Frontal cortex (tissue), 4 donors: Measurements from ENCODE around the gene TOGARAM1. TPM values are rescaled to one million over a fixed set of nuclear protein-coding genes. Genes with fewer than 3 reads are reported as not detected.

Experiments used
- DNase-seq, 2 donors: peaks; one replicate each; pipeline ENCODE4 v3.0.0; 2012; ENCODE audit warnings: low spot score in 2 of 2
- FAIRE-seq: peaks from 2 replicates; lab custom pipeline; 2012; peaks lifted over from hg19 to GRCh38; lab: Jason Lieb, UNC
- total RNA-seq: library from RNA; depleted of rRNA; stranded (reverse); fragments of >200 nt; gene quantifications from one replicate; pipeline ENCODE4 v1.2.3, GENCODE V29; 2014
- donor health status: control.
- donor health status: control.
- donor health status: control.

The TOGARAM1 gene
- total RNA-seq, 1 donor from 2014 or later: 81.5 TPM

GRCh38 chr14:44961151-44961553, 838 bp upstream of the TOGARAM1 start:
- no peak for FAIRE-seq

GRCh38 chr14:44962334-44963043, 499 bp downstream of the TOGARAM1 start:
- peak in 1 of 2 donors; percentile 5 for DNase-seq
- no peak for FAIRE-seq

More at GRCh38 chr14:44961151-44961553, 838 bp upstream of the TOGARAM1 start:
- peak; percentile 13 to 19 for DNase-seq

- DNase-seq: no peak
- no peak for FAIRE-seq
Observed at GRCh38 chr14:44963044-44963528, 1.1 kb downstream of the TOGARAM1 start.

GRCh38 chr14:44963775-44964380, 1.9 kb downstream of the TOGARAM1 start:
- FAIRE-seq: no peak
- no peak for DNase-seq

- DNase-seq (no peak), FAIRE-seq (no peak)
Observed at GRCh38 chr14:44966601-44967336, 4.8 kb downstream of the TOGARAM1 start.

- FAIRE-seq (no peak), DNase-seq (no peak)
Observed at GRCh38 chr14:44968714-44969113, 6.7 kb downstream of the TOGARAM1 start.

GRCh38 chr14:44970907-44971306, 8.9 kb downstream of the TOGARAM1 start:
- no peak for DNase-seq
- FAIRE-seq: no peak

GRCh38 chr14:44971459-44971858, 9.5 kb downstream of the TOGARAM1 start:
- DNase-seq: no peak
- FAIRE-seq: no peak

- FAIRE-seq: no peak
Observed at GRCh38 chr14:44979273-44979672, 17.3 kb downstream of the TOGARAM1 start.

GRCh38 chr14:44979740-44980356, 17.9 kb downstream of the TOGARAM1 start:
- no peak for DNase-seq

More at GRCh38 chr14:44979273-44979672, 17.3 kb downstream of the TOGARAM1 start:
- no peak for DNase-seq

GRCh38 chr14:44981198-44981597, 19.2 kb downstream of the TOGARAM1 start:
- no peak for FAIRE-seq

More at GRCh38 chr14:44979740-44980356, 17.9 kb downstream of the TOGARAM1 start:
- no peak for FAIRE-seq

GRCh38 chr14:44982594-44982993, 20.6 kb downstream of the TOGARAM1 start:
- no peak for FAIRE-seq
- no peak for DNase-seq

More at GRCh38 chr14:44981198-44981597, 19.2 kb downstream of the TOGARAM1 start:
- no peak for DNase-seq

- FAIRE-seq (no peak), DNase-seq (no peak)
Observed at GRCh38 chr14:44988694-44989093, 26.7 kb downstream of the TOGARAM1 start.

- DNase-seq (no peak), FAIRE-seq (no peak)
Observed at GRCh38 chr14:44989497-44990440, 27.8 kb downstream of the TOGARAM1 start.

GRCh38 chr14:44990533-44990932, 28.5 kb downstream of the TOGARAM1 start:
- FAIRE-seq (no peak), DNase-seq (no peak)

GRCh38 chr14:44995196-44995595, 33.2 kb downstream of the TOGARAM1 start:
- peak in 1 of 2 donors; percentile 6 for DNase-seq
- peak; percentile 75 for FAIRE-seq

- no peak for FAIRE-seq
- DNase-seq: no peak
Observed at GRCh38 chr14:44995770-44996294, 33.8 kb downstream of the TOGARAM1 start.

GRCh38 chr14:45003924-45004323, 41.9 kb downstream of the TOGARAM1 start:
- FAIRE-seq: no peak
- DNase-seq: no peak

GRCh38 chr14:45015133-45015532, 53.1 kb downstream of the TOGARAM1 start:
- FAIRE-seq (no peak), DNase-seq (no peak)
